ENCODE results near the gene SYT7.

- TF ChIP-seq POLR2A (IDR thresholded peaks at IDR 0.05; ENCODE audit: low read depth, low read length): no peak
- TF ChIP-seq SPI1 (IDR thresholded peaks at IDR 0.05; ENCODE audit: low read depth, low read length): no peak
Measured at GRCh38 chr11:61549662-61550568, 31.0 kb downstream of the SYT7 start.

Data from GM12891 (cell line).